Lower lobe of right lung (tissue), 2 donors: Measurements from ENCODE around the gene SMG7. TPM values are rescaled to one million over a fixed set of nuclear protein-coding genes. Genes with fewer than 3 reads are reported as not detected.
"Not testable (repeated sequence)": the region's sequence is repeated elsewhere in the genome, so short reads cannot be mapped to it uniquely, and the experiment has no call there.

Source experiments
- ATAC-seq, 2 donors: fragments of 200-7000 bp; cut with Tn5 transposase; one replicate each; pipeline ENCODE4 v1.9.1; 2020 to 2022; ENCODE audit warnings: mild to moderate bottlenecking in 2 of 2, moderate library complexity in 2 of 2
- DNase-seq: peaks from one replicate; pipeline ENCODE4 v3.0.0-alpha.2; 2020
- H3K27ac ChIP-seq: fragments of 200-600 bp; one replicate; pipeline ENCODE4 v1.8.0; 2022
- H3K27me3 ChIP-seq: fragments of 200-600 bp; one replicate; pipeline ENCODE4 v1.8.0; 2022; ENCODE audit warnings: low read depth
- H3K36me3 ChIP-seq: fragments of 200-600 bp; one replicate; pipeline ENCODE4 v1.8.0; 2022; ENCODE audit warnings: mild to moderate bottlenecking
- H3K4me1 ChIP-seq: fragments of 200-600 bp; one replicate; pipeline ENCODE4 v1.8.0; 2022
- H3K4me3 ChIP-seq: fragments of 200-600 bp; one replicate; pipeline ENCODE4 v1.8.0; 2022; ENCODE audit warnings: mild to moderate bottlenecking
- H3K9me3 ChIP-seq: fragments of 200-600 bp; one replicate; pipeline ENCODE4 v1.8.0; 2022
- intact Hi-C: fragments of 100-400 bp; cut with DNase I; formaldehyde crosslinking; loops from one replicate; pipeline ENCODE4 v1.11.0; 2022
- long read RNA-seq: library from polyadenylated mRNA; unstranded; transcript quantifications from one replicate; pipeline ENCODE4 v2.0.0, GENCODE V29; 2021
- total RNA-seq: library from RNA; stranded (reverse); fragmentation: NEBNext Ultra II Directional; extraction: Animal tissue kit (Norgen Biotek cat#: 25700); gene quantifications from one replicate; pipeline ENCODE4 v1.2.1, GENCODE V29; 2021
- TF ChIP-seq, protein P1 (sequence below): fragments of 200-600 bp; IDR thresholded peaks from one replicate; pipeline ENCODE4 v1.8.0; 2022; ENCODE audit warnings: antibody characterized with exemption, mild to moderate bottlenecking
- donor health status: DM: no; HTN: yes; CAD: no; lungs with severe emphysema.

SMG7 gene, protein sequence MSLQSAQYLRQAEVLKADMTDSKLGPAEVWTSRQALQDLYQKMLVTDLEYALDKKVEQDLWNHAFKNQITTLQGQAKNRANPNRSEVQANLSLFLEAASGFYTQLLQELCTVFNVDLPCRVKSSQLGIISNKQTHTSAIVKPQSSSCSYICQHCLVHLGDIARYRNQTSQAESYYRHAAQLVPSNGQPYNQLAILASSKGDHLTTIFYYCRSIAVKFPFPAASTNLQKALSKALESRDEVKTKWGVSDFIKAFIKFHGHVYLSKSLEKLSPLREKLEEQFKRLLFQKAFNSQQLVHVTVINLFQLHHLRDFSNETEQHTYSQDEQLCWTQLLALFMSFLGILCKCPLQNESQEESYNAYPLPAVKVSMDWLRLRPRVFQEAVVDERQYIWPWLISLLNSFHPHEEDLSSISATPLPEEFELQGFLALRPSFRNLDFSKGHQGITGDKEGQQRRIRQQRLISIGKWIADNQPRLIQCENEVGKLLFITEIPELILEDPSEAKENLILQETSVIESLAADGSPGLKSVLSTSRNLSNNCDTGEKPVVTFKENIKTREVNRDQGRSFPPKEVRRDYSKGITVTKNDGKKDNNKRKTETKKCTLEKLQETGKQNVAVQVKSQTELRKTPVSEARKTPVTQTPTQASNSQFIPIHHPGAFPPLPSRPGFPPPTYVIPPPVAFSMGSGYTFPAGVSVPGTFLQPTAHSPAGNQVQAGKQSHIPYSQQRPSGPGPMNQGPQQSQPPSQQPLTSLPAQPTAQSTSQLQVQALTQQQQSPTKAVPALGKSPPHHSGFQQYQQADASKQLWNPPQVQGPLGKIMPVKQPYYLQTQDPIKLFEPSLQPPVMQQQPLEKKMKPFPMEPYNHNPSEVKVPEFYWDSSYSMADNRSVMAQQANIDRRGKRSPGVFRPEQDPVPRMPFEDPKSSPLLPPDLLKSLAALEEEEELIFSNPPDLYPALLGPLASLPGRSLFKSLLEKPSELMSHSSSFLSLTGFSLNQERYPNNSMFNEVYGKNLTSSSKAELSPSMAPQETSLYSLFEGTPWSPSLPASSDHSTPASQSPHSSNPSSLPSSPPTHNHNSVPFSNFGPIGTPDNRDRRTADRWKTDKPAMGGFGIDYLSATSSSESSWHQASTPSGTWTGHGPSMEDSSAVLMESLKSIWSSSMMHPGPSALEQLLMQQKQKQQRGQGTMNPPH
- 58.9 TPM for total RNA-seq
- long read RNA-seq, partial matches to known transcripts: 16 of 53 reads
- long read RNA-seq, other reads (novel, unspliced or antisense): 37 of 53 reads

DNA sequence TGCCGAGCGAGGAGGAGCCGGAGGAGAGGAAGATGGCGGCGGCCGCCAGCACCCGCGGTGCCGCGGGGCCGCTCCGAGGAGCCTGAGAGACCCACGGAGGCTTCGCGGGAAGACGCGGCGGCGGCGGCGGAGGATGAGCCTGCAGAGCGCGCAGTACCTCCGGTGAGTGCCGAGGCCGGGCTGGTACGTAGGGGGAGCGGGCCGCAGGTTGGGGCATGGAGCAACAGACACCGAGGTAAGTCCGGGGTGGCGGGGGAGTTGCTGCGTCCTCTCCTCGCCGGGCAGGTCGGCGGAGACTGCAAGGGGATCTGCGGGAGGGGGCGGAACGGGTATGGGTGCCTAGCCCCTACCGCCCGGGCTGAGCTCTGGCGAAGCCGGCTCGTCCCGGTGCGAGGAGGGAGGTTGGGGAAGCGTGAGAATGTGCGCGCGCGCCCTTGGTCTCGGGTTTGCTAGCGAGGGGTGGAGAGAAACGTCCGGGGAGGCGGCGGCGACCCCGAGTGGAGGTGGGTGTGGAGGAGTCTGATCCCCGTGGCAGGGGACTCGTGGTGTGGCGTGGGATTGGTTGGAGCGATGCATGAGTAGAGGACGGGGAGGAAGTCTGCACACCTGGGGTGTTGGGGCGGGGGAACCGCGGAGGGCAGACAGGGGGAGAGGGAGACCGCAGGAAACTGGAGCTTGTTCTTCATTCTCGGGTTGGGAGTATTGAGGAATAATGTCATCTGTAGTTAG, at the start of gene SMG7:
SMG7 (plus strand) TSS at position 12 of the 729 bp plus-strand sequence; CDS start at position 134, 122 bp downstream.
- ATAC-seq (peak; percentile 1 to 3), DNase-seq (peak; percentile 75)
- Histone ChIP-seq H3K4me3 (peak within 1 kb of the TSS; percentile 97), H3K27ac (peak within 1 kb of the TSS; percentile 98), H3K36me3 (no peaks in the 10 kb centered on the region), H3K4me1 (peaks cover 33% of the 10 kb centered on the region), H3K27me3 (no peaks in the 10 kb centered on the region), H3K9me3 (no peaks in the 10 kb centered on the region)
- intact Hi-C loops: no loop called here
- TF ChIP-seq, protein P1, sequence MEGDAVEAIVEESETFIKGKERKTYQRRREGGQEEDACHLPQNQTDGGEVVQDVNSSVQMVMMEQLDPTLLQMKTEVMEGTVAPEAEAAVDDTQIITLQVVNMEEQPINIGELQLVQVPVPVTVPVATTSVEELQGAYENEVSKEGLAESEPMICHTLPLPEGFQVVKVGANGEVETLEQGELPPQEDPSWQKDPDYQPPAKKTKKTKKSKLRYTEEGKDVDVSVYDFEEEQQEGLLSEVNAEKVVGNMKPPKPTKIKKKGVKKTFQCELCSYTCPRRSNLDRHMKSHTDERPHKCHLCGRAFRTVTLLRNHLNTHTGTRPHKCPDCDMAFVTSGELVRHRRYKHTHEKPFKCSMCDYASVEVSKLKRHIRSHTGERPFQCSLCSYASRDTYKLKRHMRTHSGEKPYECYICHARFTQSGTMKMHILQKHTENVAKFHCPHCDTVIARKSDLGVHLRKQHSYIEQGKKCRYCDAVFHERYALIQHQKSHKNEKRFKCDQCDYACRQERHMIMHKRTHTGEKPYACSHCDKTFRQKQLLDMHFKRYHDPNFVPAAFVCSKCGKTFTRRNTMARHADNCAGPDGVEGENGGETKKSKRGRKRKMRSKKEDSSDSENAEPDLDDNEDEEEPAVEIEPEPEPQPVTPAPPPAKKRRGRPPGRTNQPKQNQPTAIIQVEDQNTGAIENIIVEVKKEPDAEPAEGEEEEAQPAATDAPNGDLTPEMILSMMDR: no peak

DNA sequence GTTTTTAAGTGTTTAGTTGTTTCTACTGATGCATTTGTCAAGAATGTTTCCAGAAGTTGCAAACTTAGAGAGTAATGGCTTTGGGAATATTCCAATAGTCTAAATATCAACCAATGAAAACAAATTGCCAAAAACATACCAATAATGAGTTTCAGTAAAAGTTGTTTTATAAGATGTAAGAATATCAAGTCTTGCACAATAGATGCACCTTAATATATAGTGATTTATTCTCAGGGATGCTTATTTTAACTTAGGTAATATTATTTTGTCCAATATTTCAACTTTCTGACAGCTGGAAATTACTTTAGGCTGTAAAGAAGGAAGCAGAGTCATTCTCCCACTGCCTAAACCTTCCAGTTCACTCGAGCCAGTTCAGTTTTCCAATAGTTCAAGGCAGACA, 48.8 kb upstream of the SMG7 start:
- intact Hi-C loops: no loop called here
- H3K4me1 ChIP-seq: no peaks in the 10 kb centered on the region
- ATAC-seq (no peak), DNase-seq (no peak)
- no peak overlapping the region for H3K4me3 ChIP-seq
- TF ChIP-seq, protein P1: no peak
- H3K27ac ChIP-seq: no peak overlapping the region
- peaks cover 32% of the 10 kb centered on the region for H3K27me3 ChIP-seq
- no peaks in the 10 kb centered on the region for H3K9me3 ChIP-seq
- H3K36me3 ChIP-seq: no peaks in the 10 kb centered on the region

DNA sequence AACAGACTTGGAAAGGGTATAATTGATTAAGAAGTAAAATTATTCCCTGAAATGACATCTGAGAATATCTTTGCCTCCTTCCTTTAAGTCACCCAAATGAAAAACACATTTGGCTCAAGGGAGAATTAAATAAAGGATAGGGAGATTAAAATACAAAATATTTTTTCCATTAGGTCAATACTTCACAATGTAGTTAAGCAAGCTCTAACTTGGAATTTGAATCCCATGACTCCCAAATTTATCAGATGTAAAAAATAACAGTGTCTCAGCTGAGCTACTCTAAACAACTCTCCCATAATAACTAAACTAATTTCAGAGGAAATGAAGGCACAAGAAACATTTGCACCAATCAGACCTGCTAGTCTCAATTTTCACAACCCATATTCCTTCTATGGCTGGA, 47.6 kb upstream of the SMG7 start:
- Histone ChIP-seq H3K9me3 (no peaks in the 10 kb centered on the region), H3K4me3 (no peak overlapping the region), H3K27me3 (peaks cover 21% of the 10 kb centered on the region), H3K4me1 (no peaks in the 10 kb centered on the region), H3K36me3 (no peaks in the 10 kb centered on the region), H3K27ac (no peak overlapping the region)
- TF ChIP-seq, protein P1: no peak
- DNase-seq: no peak
- no peak for ATAC-seq
- intact Hi-C loops: no loop called here

DNA sequence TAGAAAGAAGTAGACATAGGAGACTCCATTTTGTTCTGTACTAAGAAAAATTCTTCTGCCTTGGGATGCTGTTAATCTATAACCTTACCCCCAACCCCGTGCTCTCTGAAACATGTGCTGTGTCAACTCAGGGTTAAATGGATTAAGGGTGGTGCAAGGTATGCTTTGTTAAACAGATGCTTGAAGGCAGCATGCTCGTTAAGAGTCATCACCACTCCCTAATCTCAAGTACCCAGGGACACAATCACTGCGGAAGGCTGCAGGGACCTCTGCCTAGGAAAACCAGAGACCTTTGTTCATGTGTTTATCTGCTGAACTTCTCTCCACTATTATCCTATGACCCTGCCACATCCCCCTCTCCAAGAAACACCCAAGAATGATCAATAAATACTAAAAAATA, 44.7 kb upstream of the SMG7 start:
- H3K9me3 ChIP-seq, H3K4me3 ChIP-seq, H3K27ac ChIP-seq, H3K4me1 ChIP-seq, DNase-seq, ATAC-seq, intact Hi-C loops, H3K36me3 ChIP-seq, H3K27me3 ChIP-seq: not testable (repeated sequence)

DNA sequence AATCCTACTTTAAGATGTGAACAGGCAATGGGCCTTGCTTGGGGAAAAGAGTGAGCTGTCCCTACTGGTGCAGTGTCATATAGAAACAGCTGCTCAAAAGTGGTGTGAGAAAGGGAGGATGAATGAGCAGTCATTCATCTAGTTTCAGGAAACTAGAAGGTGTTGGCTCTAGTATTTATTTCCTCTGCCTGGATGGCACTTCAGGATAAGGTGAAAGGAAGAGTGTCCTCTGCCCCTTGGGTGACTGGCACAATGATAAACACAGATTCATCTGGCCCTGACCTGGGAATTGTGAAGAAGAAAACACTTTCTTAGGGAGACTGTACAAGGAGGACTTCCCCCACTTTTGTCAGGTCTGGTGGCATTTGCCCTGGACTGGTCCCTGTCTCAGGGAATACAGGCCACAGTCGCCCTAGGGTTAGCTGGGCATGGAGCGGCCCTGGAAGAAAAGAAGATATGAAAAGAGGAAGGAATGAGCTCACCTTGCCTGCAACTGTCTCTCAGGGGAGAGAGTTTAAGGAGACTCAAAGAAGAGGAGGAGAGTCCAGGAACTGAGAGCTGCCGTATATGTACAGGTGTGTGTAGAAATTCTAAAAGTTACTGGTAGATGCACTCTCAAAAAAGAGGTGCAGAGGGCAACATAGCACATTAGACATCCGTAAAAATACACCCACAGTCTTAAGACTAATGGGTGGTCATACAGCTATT, 40.3 kb upstream of the SMG7 start:
- Histone ChIP-seq H3K4me1 (no peaks in the 10 kb centered on the region), H3K36me3 (no peaks in the 10 kb centered on the region), H3K27ac (no peak overlapping the region), H3K4me3 (no peak overlapping the region), H3K27me3 (no peaks in the 10 kb centered on the region), H3K9me3 (no peaks in the 10 kb centered on the region)
- TF ChIP-seq, protein P1: no peak
- ATAC-seq (no peak), DNase-seq (no peak)
- intact Hi-C loops: no loop called here
